Fibroblast of the aortic adventitia (primary cell): ENCODE results near the gene OR6K2. TPM values are rescaled to one million over a fixed set of nuclear protein-coding genes. Genes with fewer than 3 reads are reported as not detected.
"Not testable (repeated sequence)": the region's sequence is repeated elsewhere in the genome, so short reads cannot be mapped to it uniquely, and the experiment has no call there.

Experiments used
- DNase-seq: peaks from one replicate; pipeline ENCODE4 v3.0.0-alpha.2; 2010; ENCODE audit warnings: low read depth
- H3K4me3 ChIP-seq: 2 replicates; pipeline ENCODE4 v1.5.1; 2011; ENCODE audit warnings: low read depth, mild to moderate bottlenecking, control low read depth, low read length, moderate library complexity
- CTCF ChIP-seq: IDR thresholded peaks from 2 replicates; pipeline ENCODE4 v1.5.1; 2011; ENCODE audit warnings: mild to moderate bottlenecking, low read length, control low read depth, inconsistent platforms; ENCODE audit not compliant: insufficient read depth
- total RNA-seq: library from RNA; depleted of rRNA; stranded (reverse); fragments of >200 nt; gene quantifications from 2 replicates; pipeline ENCODE4 v1.2.3, GENCODE V29; 2012; ENCODE audit warnings: low replicate concordance

Gene OR6K2
- total RNA-seq, 1 donor, result not detected

DNA sequence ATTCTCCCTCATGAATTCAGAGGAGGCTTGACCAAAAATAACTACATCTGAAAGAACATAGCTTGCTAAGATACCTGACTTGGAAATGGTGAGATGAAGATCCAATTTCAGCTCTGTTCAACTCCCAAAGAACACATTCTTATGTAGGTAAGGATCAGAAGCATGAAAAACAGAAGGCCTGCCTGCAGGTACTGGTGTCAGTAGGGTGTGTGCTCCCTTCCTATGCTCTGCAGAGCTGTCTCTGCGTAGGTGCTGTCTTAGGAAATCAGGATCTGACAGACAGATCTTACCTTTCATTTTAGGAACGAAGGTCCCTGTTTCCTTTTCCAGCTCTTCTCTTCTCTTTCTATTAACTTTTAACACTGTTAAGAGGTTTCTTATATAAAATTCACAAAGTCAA is 5.6 kb upstream of the OR6K2 start:
- no peak for TF ChIP-seq CTCF
- H3K4me3 ChIP-seq, result no peak overlapping the region
- no peak for DNase-seq

DNA sequence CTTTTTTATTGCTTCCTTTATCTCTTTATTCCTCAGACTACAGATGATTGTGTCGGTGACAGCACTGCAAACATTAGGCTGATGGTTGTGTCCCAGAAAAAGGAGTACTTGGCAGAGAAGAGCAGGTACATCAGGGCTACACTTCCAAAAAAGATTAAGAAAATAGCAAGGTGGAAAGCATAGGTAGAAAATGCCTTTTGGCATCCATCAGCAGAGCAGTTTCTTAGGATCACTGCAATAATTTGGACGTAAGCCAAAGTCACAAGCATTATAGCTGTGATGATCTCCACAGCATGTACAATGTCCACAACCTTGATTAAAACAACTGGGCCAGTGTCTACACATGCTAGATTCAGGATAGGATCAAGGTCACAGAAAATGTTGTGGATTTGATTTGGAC is 5.9 kb downstream of the OR6K2 start:
- no peak overlapping the region for H3K4me3 ChIP-seq
- TF ChIP-seq CTCF, result no peak
- DNase-seq, result no peak

DNA sequence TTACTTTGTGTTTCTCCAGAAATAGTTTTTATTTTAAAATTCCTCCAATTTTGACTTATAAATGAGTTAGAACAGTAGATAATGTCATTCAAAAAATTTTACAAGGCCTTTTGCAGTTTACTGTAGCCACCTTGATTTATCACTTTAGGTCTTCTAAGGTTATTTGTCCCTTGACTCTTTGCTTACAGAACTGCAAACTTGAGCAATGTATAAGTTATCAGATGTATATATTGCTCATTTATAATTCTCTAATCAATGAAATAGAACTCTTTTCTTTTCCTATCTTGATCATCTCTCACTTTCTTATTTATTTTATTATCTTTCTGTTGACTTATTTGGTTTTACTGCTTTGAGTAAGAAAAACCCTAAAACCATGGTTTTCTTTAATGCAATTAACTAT is 8.1 kb downstream of the OR6K2 start:
- DNase-seq, result no peak
- TF ChIP-seq CTCF, result no peak
- no peak overlapping the region for H3K4me3 ChIP-seq

DNA sequence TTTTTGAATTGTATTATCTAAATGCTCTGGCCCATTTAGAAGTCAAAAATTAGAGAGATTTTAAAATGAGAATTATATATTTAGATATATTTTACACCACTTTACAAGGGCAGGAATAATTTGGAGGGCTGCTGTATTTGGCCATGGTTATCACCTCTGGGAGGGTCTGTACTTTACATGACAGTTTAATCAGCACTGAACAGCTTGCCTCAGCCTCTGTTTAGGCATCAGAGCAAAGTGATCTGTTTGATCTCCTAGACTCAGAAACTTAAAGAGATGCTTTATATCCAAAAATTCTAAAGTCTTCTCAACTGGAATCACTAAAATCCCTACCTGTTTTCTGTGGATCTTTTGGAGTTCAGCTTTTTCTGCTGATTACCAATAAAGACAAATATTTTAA is 8.5 kb downstream of the OR6K2 start:
- no peak overlapping the region for H3K4me3 ChIP-seq
- DNase-seq, result no peak
- TF ChIP-seq CTCF, result no peak

GRCh38 chr1:158691149-158691548 is 9.3 kb downstream of the OR6K2 start:
- not testable (repeated sequence) for DNase-seq, H3K4me3 ChIP-seq

DNA sequence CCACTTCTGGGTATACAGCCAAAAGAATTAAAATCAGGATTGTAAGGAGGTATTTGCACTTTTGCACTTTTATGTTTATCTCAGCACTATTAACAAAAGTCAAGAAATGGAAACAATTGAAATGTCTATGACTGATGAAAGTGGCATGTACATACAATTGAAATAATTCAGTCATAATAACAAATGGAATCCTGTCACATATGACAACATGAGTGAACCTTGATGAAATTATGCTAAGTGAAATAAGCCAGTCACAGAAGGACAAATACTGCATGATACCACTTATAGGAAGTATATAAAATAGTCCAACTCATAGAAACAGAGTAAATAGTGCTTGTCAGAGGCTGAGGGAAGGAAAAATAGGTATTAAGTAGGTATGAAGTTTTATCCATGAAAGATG is 10.6 kb downstream of the OR6K2 start:
- H3K4me3 ChIP-seq, result no peak overlapping the region
- TF ChIP-seq CTCF, result no peak
- no peak for DNase-seq

GRCh38 chr1:158689110-158689509 is 11.3 kb downstream of the OR6K2 start:
- H3K4me3 ChIP-seq, result no peak overlapping the region
- no peak for DNase-seq
- TF ChIP-seq CTCF, result no peak

DNA sequence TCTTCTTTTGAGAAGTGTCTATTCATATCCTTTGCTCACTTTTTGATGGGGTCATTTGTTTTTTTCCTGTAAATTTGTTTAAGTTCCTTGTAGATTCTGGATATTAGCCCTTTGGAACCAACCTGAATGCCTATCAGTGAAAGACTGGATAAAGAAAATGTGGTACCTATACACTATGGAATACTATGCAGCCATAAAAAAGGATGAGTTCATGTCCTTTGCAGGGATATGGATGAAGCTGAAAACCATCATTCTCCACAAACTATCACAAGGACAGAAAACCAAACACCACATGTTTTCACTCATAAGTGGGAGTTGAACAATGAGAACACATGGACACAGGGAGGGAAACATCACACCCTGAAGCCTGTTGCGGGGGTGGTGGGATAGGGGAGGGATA is 12.1 kb downstream of the OR6K2 start:
- H3K4me3 ChIP-seq, DNase-seq: not testable (repeated sequence)
